Stimulated activated CD8-positive, alpha-beta memory T cell treated with anti-CD3 and anti-CD28 coated beads, Interleukin-2, amount 100 ng/mL, for 48 hours (primary cell): ENCODE measurements around the gene DYNC1I1.
A peak's percentile ranks its signal among the peaks of the same experiment; 100 is the strongest.

Experiments
- DNase-seq, 2 donors: peaks; one replicate each; pipeline ENCODE4 v3.0.0-alpha.2; 2020; ENCODE audit warnings: low read depth in 2 of 2

The DYNC1I1 gene

DNA sequence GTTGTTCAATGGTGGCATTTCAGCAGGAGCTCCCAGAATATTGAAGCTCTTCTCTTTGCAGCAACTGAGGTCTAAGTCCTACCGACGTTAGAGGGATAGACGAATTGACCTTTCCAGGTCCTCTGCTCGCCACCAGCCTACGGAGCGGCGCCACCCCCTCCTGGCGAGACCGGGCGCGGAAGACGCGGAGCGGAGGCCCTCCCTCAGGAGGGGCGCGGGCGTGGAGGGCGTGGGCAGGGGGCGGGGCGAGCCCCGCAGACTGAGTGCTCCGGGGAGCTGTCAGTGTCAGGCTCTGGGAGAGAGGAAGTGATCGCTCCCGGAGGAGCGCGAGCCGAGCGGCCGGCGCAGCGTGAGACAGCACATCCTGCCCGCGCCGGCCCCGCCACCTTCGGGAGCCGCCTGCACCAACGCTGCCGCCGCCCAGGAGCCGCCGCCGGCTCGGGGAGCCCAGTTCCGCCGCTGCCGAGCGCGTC lies at the start of gene DYNC1I1:
Gene DYNC1I1 (plus strand): TSS at position 257 of the 473 bp plus-strand sequence. CDS start 32,176 bp downstream, outside the sequence.
- peak; percentile 14 to 15 for DNase-seq

GRCh38 chr7:95723583-95724180 lies 48.7 kb upstream of the DYNC1I1 start:
- DNase-seq, result no peak

DNA sequence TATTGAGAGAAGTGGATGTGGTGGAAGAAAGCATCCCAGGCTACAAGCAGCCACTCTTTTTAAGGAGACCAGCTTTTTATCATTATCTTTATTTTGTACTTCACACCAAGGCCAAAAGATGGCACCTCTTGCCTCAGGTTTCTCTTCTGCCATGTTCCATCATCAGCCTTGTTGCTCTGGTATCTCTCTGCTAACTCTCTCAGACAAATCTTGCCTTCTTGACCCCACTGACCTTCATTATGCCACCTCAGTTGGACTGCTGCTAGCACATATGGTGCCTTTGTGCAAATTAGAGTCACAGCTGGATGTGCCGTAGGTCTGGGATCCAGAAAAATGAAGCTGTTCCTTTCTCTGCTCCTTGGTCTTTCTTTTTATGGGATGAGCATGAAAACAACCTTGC lies 47.1 kb upstream of the DYNC1I1 start:
- no peak for DNase-seq

DNA sequence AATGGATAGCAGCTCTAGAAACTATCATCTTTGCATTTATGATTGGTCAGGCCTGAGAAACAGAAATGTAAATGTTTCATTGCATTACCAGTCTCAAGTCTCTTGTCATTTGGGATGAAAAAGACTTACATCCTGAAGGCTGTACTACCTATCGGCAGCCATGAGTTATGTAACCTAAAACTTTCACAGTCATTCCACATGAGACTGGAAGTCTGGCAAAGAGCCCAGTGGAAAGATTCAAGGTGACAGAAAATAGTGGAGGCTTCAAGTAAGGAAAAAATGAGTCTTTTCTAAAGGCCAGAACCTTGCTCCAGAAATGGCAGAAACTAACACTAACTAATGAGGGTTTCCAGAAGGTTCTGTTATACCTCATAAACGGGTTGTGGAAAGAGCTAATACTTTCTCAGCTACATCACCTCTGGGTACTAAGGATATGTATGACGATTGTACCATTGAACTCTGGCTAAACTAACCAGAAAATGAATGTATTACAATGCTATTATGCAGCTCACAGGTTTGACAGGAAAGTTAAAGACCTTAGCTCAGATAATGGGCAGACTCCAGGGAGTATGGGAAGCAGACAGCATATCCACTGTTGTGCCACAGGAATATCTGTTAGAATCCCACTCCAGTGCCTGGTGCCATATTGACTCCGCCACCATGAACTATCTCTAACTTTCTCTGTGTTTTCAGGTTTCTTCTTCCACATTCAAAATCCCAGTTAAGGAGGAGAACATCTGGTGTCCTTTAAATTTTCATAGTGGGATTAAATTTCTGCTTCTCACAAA lies 41.7 kb upstream of the DYNC1I1 start:
- DNase-seq, result no peak

DNA sequence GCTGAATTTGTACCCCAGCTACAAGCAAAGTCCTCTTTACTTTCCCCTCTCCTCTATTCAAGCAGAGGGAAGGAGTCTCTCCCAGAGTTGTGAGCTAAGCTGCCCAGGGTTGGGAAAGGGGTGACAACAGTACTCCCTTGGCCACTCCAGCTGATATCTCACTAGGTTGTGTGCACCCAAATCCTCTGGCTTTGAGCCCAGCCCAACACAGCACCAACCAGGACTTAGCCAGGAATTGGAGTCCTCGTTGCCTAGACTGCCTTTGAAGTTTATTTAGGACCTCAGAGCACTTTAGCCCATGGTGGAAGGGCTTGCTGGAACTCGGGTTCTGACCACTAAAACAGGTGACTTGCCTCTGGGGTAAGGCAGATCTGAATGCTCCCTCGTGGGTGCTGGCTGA lies 35.7 kb upstream of the DYNC1I1 start:
- DNase-seq, result no peak

GRCh38 chr7:95737828-95738505 lies 34.4 kb upstream of the DYNC1I1 start:
- DNase-seq, result no peak

DNA sequence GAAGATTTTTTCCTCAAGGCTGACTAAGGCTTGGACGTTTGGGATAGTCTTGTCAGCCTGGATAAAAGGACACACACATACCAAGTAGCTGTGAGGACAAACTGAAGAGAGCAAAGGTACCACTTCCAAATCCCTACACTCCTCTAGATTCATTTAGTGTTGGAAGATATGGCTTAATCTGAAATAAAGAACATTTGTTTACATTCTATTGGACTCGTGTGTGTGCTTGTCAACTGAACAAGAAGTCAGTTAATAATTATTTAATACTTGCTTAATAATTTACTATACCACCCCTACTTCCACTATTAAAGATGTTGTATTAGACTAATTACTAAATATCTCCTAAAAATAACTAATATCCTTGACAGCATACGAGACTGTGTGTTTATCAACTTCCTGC lies 23.3 kb upstream of the DYNC1I1 start:
- DNase-seq, result no peak

DNA sequence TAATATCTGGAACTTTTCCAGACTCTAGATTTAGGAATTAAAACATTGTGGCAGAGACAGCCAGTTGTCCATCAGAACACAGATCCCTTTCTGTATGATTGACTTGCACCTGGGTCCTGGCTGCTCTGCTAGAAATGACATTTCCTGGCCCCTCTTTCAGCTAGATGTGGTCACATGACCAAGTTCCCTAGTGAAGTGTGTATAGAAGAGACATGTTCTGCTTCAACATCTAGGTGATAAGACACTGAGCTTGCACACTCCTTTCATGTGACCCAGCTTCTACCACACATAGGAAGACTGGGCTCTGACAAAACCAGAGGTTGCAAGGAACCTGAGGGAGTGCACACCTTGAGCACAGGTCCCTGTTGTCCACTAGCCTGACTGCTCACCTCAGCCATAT lies 22.8 kb upstream of the DYNC1I1 start:
- DNase-seq, result no peak

GRCh38 chr7:95753440-95753839 lies 18.9 kb upstream of the DYNC1I1 start:
- DNase-seq, result no peak

- no peak for DNase-seq
These were observed 16.9 kb upstream of the DYNC1I1 start for GRCh38 chr7:95755277-95755934.

DNA sequence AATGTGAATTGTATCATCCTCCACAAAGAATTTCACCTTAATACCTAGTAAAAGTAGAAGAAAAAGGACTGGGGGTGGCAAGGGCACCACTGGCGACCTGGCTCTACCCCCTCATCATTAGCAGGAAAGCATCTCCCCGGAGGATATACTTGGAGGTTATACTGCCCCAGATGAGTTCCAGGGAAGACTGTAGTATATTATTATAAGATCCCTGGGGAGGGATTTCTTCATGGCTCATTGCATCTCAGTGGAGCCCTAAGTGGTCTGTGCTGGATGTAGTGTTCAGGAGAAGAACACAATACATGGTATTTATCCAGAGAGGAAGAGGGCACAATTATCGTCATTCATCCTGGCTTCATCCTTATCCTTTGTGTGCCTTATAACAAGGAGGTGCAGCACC lies 14.2 kb upstream of the DYNC1I1 start:
- no peak for DNase-seq

DNA sequence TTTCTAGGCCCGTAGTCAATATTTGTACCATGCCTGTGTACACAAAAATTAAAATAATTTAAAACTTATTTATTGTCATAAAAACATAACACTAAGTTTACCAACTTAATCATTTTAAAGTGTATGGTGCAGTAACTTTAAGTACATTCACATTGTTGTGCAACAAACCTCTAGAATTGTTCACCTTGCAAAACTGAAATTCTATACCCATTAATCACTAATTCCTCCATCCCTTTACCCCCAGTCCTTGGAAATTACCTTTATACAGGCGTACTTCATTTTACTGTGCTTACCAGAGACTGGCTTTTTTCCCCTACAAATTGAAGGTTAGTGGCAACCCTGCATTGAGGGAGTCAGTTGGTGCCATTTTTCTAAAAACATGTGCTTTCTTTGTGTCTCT lies 6.3 kb upstream of the DYNC1I1 start:
- DNase-seq, result no peak

DNA sequence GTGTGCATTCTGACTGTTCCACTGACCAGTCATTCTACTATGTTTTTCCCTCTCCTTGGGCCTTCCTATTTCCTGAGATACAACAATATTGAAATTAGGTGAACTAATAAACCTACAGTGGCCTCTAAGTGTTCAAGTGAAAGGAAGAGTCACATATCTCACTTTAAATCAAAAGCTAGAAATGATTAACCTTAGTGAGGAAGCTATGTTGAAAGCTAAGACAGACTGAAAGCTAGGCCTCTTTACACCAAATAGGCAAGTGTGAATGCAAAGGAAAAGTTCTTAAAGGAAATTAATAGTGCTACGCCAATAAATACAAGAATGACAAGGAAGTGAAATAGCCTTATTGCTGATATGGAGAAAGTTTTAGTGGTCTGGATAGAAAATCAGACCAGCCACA lies 5.7 kb upstream of the DYNC1I1 start:
- DNase-seq, result no peak

GRCh38 chr7:95772771-95773581 lies 622 bp downstream of the DYNC1I1 start:
- DNase-seq, result no peak

GRCh38 chr7:95776561-95777185 lies 4.3 kb downstream of the DYNC1I1 start:
- no peak for DNase-seq

- DNase-seq, result no peak
These were observed 4.9 kb downstream of the DYNC1I1 start for GRCh38 chr7:95777269-95777668.

GRCh38 chr7:95780665-95781064 lies 8.3 kb downstream of the DYNC1I1 start:
- no peak for DNase-seq

GRCh38 chr7:95781961-95782586 lies 9.7 kb downstream of the DYNC1I1 start:
- DNase-seq, result no peak

GRCh38 chr7:95784796-95785195 lies 12.4 kb downstream of the DYNC1I1 start:
- DNase-seq, result no peak

GRCh38 chr7:95788258-95788657 lies 15.9 kb downstream of the DYNC1I1 start:
- no peak for DNase-seq
